ENCODE data around the gene C1D.

- TF ChIP-seq, protein P1, sequence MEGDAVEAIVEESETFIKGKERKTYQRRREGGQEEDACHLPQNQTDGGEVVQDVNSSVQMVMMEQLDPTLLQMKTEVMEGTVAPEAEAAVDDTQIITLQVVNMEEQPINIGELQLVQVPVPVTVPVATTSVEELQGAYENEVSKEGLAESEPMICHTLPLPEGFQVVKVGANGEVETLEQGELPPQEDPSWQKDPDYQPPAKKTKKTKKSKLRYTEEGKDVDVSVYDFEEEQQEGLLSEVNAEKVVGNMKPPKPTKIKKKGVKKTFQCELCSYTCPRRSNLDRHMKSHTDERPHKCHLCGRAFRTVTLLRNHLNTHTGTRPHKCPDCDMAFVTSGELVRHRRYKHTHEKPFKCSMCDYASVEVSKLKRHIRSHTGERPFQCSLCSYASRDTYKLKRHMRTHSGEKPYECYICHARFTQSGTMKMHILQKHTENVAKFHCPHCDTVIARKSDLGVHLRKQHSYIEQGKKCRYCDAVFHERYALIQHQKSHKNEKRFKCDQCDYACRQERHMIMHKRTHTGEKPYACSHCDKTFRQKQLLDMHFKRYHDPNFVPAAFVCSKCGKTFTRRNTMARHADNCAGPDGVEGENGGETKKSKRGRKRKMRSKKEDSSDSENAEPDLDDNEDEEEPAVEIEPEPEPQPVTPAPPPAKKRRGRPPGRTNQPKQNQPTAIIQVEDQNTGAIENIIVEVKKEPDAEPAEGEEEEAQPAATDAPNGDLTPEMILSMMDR (conservative IDR thresholded peaks at IDR 0.05; ENCODE audit: low read length): peak; percentile 56
- no peak for TF ChIP-seq EZH2phosphoT487 (IDR thresholded peaks at IDR 0.05; ENCODE audit: borderline replicate concordance)
Observed at GRCh38 chr2:68110102-68110501, 47.3 kb upstream of the C1D start.
